GM23338 (cell line): ENCODE data around the gene TRIB2.

Source experiments
- CTCF ChIP-seq, 2 experiments: fragments of 200-600 bp in 1 of 2; sonication (generic) in 1 of 2; conservative IDR thresholded peaks; 2 replicates each; pipeline versions ENCODE4 v1.5.1 to v1.6.1; 2016 to 2017; ENCODE audit warnings: antibody characterized with exemption in 2 of 2, low read depth in 2 of 2, mild to moderate bottlenecking in 2 of 2, moderate library complexity in 1 of 2
- EZH2phosphoT487 ChIP-seq: fragments of 200-600 bp; sonication (generic); IDR thresholded peaks from one replicate; pipeline ENCODE4 v1.8.1; 2018; ENCODE audit warnings: antibody characterized with exemption; ENCODE audit not compliant: unreplicated experiment
- POLR2AphosphoS5 ChIP-seq: IDR thresholded peaks from 2 replicates; pipeline ENCODE4 v1.6.1; 2016; ENCODE audit warnings: antibody characterized with exemption, low read depth
- REST ChIP-seq: IDR thresholded peaks from one replicate; pipeline ENCODE4 v1.6.1; 2018; ENCODE audit warnings: antibody characterized with exemption; ENCODE audit not compliant: unreplicated experiment

- TF ChIP-seq POLR2AphosphoS5: no peak
- TF ChIP-seq REST: no peak
- TF ChIP-seq CTCF (conservative IDR thresholded peaks at IDR 0.05; ENCODE audit: low read depth in 2 of 2): no peak
- no peak for TF ChIP-seq EZH2phosphoT487
These were observed 75.2 kb downstream of the TRIB2 start for GRCh38 chr2:12791906-12792305.
